Stimulated activated CD8-positive, alpha-beta memory T cell treated with anti-CD3 and anti-CD28 coated beads, Interleukin-4, amount 100 ng/mL, for 1 hour (primary cell): ENCODE measurements around the gene KIF1A.

ENCODE experiments used
- DNase-seq, 2 donors: peaks; one replicate each; pipeline ENCODE4 v3.0.0-alpha.2; 2020; ENCODE audit warnings: low read depth in 2 of 2, low spot score in 1 of 2

KIF1A gene

GRCh38 chr2:240803191-240803590 is 16.8 kb downstream of the KIF1A start:
- DNase-seq = no peak

- DNase-seq = no peak
Observed at GRCh38 chr2:240799033-240799820, 20.8 kb downstream of the KIF1A start.

- no peak for DNase-seq
Observed at GRCh38 chr2:240798327-240798905, 21.6 kb downstream of the KIF1A start.

GRCh38 chr2:240797914-240798313 is 22.1 kb downstream of the KIF1A start:
- DNase-seq = no peak

- no peak for DNase-seq
Observed at GRCh38 chr2:240797500-240797895, 22.5 kb downstream of the KIF1A start.

- no peak for DNase-seq
Observed at GRCh38 chr2:240796543-240797499, 23.2 kb downstream of the KIF1A start.

GRCh38 chr2:240795916-240796510 is 24.0 kb downstream of the KIF1A start:
- DNase-seq = no peak

- no peak for DNase-seq
Observed at GRCh38 chr2:240795454-240795853, 24.6 kb downstream of the KIF1A start.

GRCh38 chr2:240794178-240794721 is 25.8 kb downstream of the KIF1A start:
- DNase-seq = no peak

GRCh38 chr2:240793313-240794177 is 26.5 kb downstream of the KIF1A start:
- no peak for DNase-seq

- no peak for DNase-seq
Observed at GRCh38 chr2:240792629-240793312, 27.2 kb downstream of the KIF1A start.

GRCh38 chr2:240791821-240792628 is 28.0 kb downstream of the KIF1A start:
- DNase-seq = no peak

- no peak for DNase-seq
Observed at GRCh38 chr2:240791221-240791800, 28.7 kb downstream of the KIF1A start.

- no peak for DNase-seq
Observed at GRCh38 chr2:240790370-240791220, 29.4 kb downstream of the KIF1A start.

- DNase-seq = no peak
Observed at GRCh38 chr2:240789501-240790369, 30.3 kb downstream of the KIF1A start.

- DNase-seq = no peak
Observed at GRCh38 chr2:240789051-240789453, 31.0 kb downstream of the KIF1A start.
